Effector CD4-positive, alpha-beta T cell (primary cell): ENCODE measurements around the gene MCHR1.
"Not testable (repeated sequence)": the region's sequence is repeated elsewhere in the genome, so short reads cannot be mapped to it uniquely, and the experiment has no call there.

Experiments used
- DNase-seq: peaks from one replicate; pipeline ENCODE4 v3.0.0-alpha.2; 2020

Gene MCHR1

GRCh38 chr22:40656651-40657050 is 22.6 kb upstream of the MCHR1 start:
- not testable (repeated sequence) for DNase-seq

GRCh38 chr22:40659166-40659565 is 20.1 kb upstream of the MCHR1 start:
- no peak for DNase-seq

GRCh38 chr22:40660730-40661129 is 18.6 kb upstream of the MCHR1 start:
- DNase-seq = no peak

- DNase-seq = no peak
These were observed 17.6 kb upstream of the MCHR1 start for GRCh38 chr22:40661671-40662070.

- DNase-seq = no peak
These were observed 14.0 kb upstream of the MCHR1 start for GRCh38 chr22:40665312-40665711.

- no peak for DNase-seq
These were observed 13.0 kb upstream of the MCHR1 start for GRCh38 chr22:40666151-40666848.

GRCh38 chr22:40668611-40669411 is 10.5 kb upstream of the MCHR1 start:
- no peak for DNase-seq

GRCh38 chr22:40670058-40670457 is 9.2 kb upstream of the MCHR1 start:
- DNase-seq = no peak

GRCh38 chr22:40671369-40671768 is 7.9 kb upstream of the MCHR1 start:
- no peak for DNase-seq

- DNase-seq = no peak
These were observed 7.4 kb upstream of the MCHR1 start for GRCh38 chr22:40671796-40672360.

GRCh38 chr22:40673017-40673416 is 6.3 kb upstream of the MCHR1 start:
- no peak for DNase-seq

- DNase-seq = no peak
These were observed 5.0 kb upstream of the MCHR1 start for GRCh38 chr22:40674274-40674673.

- DNase-seq = not testable (repeated sequence)
These were observed 3.1 kb upstream of the MCHR1 start for GRCh38 chr22:40676166-40676565.

GRCh38 chr22:40676644-40677043 is 2.6 kb upstream of the MCHR1 start:
- no peak for DNase-seq

- DNase-seq = no peak
These were observed 613 bp upstream of the MCHR1 start for GRCh38 chr22:40678493-40679248.

- no peak for DNase-seq
These were observed 907 bp downstream of the MCHR1 start for GRCh38 chr22:40679964-40680818.

- DNase-seq = no peak
These were observed 1.5 kb downstream of the MCHR1 start for GRCh38 chr22:40680819-40681183.

- no peak for DNase-seq
These were observed 2.2 kb downstream of the MCHR1 start for GRCh38 chr22:40681451-40681850.

- no peak for DNase-seq
These were observed 5.4 kb downstream of the MCHR1 start for GRCh38 chr22:40684728-40685127.

- DNase-seq = no peak
These were observed 6.1 kb downstream of the MCHR1 start for GRCh38 chr22:40685406-40685805.

- DNase-seq = no peak
These were observed 8.4 kb downstream of the MCHR1 start for GRCh38 chr22:40687706-40688105.

GRCh38 chr22:40690370-40690769 is 11.1 kb downstream of the MCHR1 start:
- DNase-seq = no peak
